CD4-positive, CD25-positive, alpha-beta regulatory T cell (primary cell): ENCODE data around the gene ATP5F1E. TPM values are rescaled to one million over a fixed set of nuclear protein-coding genes. Genes with fewer than 3 reads are reported as not detected.

Experiments
- ATAC-seq, 2 donors: fragments of 150-1000 bp; cut with Tn5 transposase; one replicate each; pipeline ENCODE4 v1.10.0; 2021; ENCODE audit warnings: low read depth in 2 of 2, moderate number of reproducible peaks in 2 of 2, moderate library complexity in 1 of 2
- DNase-seq, 3 donors: peaks; one replicate each; pipeline versions ENCODE4 v3.0.0 to v3.0.0-alpha.2; 2012 to 2022; ENCODE audit warnings: mixed read lengths in 1 of 3
- H3K27ac ChIP-seq: one replicate; pipeline ENCODE4 v1.7.0; 2013; ENCODE audit warnings: mild to moderate bottlenecking, low read length; ENCODE audit not compliant: insufficient read depth, poor library complexity, severe bottlenecking
- H3K27me3 ChIP-seq: one replicate; pipeline ENCODE4 v1.7.0; 2013; ENCODE audit warnings: low read length; ENCODE audit not compliant: control insufficient read depth, insufficient read depth
- H3K36me3 ChIP-seq: one replicate; pipeline ENCODE4 v1.7.0; 2013; ENCODE audit warnings: mild to moderate bottlenecking, low read length, moderate library complexity; ENCODE audit not compliant: control insufficient read depth, insufficient read depth
- H3K4me1 ChIP-seq: 2 replicates; pipeline ENCODE4 v1.7.0; 2013; ENCODE audit warnings: mild to moderate bottlenecking, low read length; ENCODE audit not compliant: insufficient read depth, control insufficient read depth, poor library complexity, severe bottlenecking
- H3K4me3 ChIP-seq: one replicate; pipeline ENCODE4 v1.7.0; 2013; ENCODE audit warnings: low read depth, mild to moderate bottlenecking, low read length, moderate library complexity
- H3K9me3 ChIP-seq, 2 experiments: 1 replicate in 1 of 2; 2 replicates in 1 of 2; pipeline ENCODE4 v1.7.0; 2013; ENCODE audit warnings: low read length in 2 of 2, mild to moderate bottlenecking in 1 of 2, moderate library complexity in 1 of 2; ENCODE audit not compliant: control insufficient read depth in 2 of 2
- H3K27ac Mint-ChIP-seq, 3 donors: one replicate each; pipeline ENCODE4 v1.8.0; 2020 to 2022; ENCODE audit warnings: mild to moderate bottlenecking in 3 of 3, mixed read lengths in 3 of 3, moderate library complexity in 2 of 3
- H3K27me3 Mint-ChIP-seq: one replicate; pipeline ENCODE4 v1.8.0; 2022; ENCODE audit warnings: mild to moderate bottlenecking, mixed read lengths
- H3K36me3 Mint-ChIP-seq: one replicate; pipeline ENCODE4 v1.8.0; 2020; ENCODE audit warnings: mixed read lengths
- H3K4me1 Mint-ChIP-seq, 4 donors: one replicate each; pipeline ENCODE4 v1.8.0; 2020 to 2022; ENCODE audit warnings: mixed read lengths in 4 of 4, mild to moderate bottlenecking in 1 of 4
- H3K4me3 Mint-ChIP-seq, 4 donors: one replicate each; pipeline ENCODE4 v1.8.0; 2020 to 2022; ENCODE audit warnings: mild to moderate bottlenecking in 4 of 4, mixed read lengths in 4 of 4, moderate library complexity in 3 of 4
- H3K9me3 Mint-ChIP-seq, 7 donors: one replicate each; pipeline ENCODE4 v1.8.0; 2020 to 2022; ENCODE audit warnings: mixed read lengths in 7 of 7, mild to moderate bottlenecking in 3 of 7, moderate library complexity in 2 of 7
- polyA plus RNA-seq, 4 donors: library from polyadenylated mRNA; unstranded; fragments of 300-500 nt; fragmentation: Illumina TruSeq; gene quantifications; one replicate each; pipeline ENCODE4 v1.2.3, GENCODE V29; 2021
- total RNA-seq: library from RNA; stranded (reverse); gene quantifications from one replicate; pipeline ENCODE4 v1.2.3, GENCODE V29; 2022

ATP5F1E gene
- total and polyA plus RNA-seq, 5 donors from 2014 or later = 54.9 to 145 (median 89.2) TPM

GRCh38 chr20:58978351-58979190 is 53.6 kb downstream of the ATP5F1E start:
- H3K27ac ChIP-seq = no peak overlapping the region
- H3K4me1 ChIP-seq = peaks cover 18% of the 10 kb centered on the region
- H3K36me3 ChIP-seq = no peaks in the 10 kb centered on the region
- peak overlapping the region in 2 of 3 donors; percentile 63 to 65 for H3K27ac Mint-ChIP-seq
- DNase-seq (no peak), ATAC-seq (no peak)
- H3K9me3 ChIP-seq = peaks cover 14 to 16% of the 10 kb centered on the region in 2 experiments
- no peaks in the 10 kb centered on the region for H3K27me3 ChIP-seq
- peak overlapping the region; percentile 45 to 94 (median 86) for H3K4me3 Mint-ChIP-seq
- no peak overlapping the region for H3K4me3 ChIP-seq
- peaks cover 7 to 20% (median 12%) of the 10 kb centered on the region in 4 donors for H3K4me1 Mint-ChIP-seq
- H3K27me3 Mint-ChIP-seq = peaks cover 25% of the 10 kb centered on the region
- H3K9me3 Mint-ChIP-seq = peaks cover 0 to 20% (median 2%) of the 10 kb centered on the region in 7 donors
- peaks cover 4% of the 10 kb centered on the region for H3K36me3 Mint-ChIP-seq

- no peak overlapping the region for H3K4me3 ChIP-seq
- H3K4me1 Mint-ChIP-seq = no peaks in the 10 kb centered on the region
- peaks cover 2% of the 10 kb centered on the region for H3K4me1 ChIP-seq
- peaks cover 2% of the 10 kb centered on the region for H3K27me3 ChIP-seq
- no peaks in the 10 kb centered on the region for H3K36me3 Mint-ChIP-seq
- H3K27ac Mint-ChIP-seq = no peak overlapping the region
- H3K27ac ChIP-seq = no peak overlapping the region
- peaks cover 0 to 20% (median 2%) of the 10 kb centered on the region in 7 donors for H3K9me3 Mint-ChIP-seq
- DNase-seq = no peak
- no peak for ATAC-seq
- peaks cover 21% of the 10 kb centered on the region for H3K27me3 Mint-ChIP-seq
- no peaks in the 10 kb centered on the region for H3K36me3 ChIP-seq
- peaks cover 14 to 16% of the 10 kb centered on the region in 2 experiments for H3K9me3 ChIP-seq
- peak overlapping the region in 2 of 4 donors; percentile 32 to 79 for H3K4me3 Mint-ChIP-seq
Measured at GRCh38 chr20:58976061-58976730, 55.9 kb downstream of the ATP5F1E start.

Other genes with a start within 250 kb of the ATP5F1E start
- 0.54 TPM for gene GNAS-AS1, start 181.4 kb downstream of the ATP5F1E start, total RNA-seq
- not detected for gene GNAS-AS1, start 181.4 kb downstream of the ATP5F1E start, polyA plus RNA-seq
- gene GNAS, start 179.6 kb downstream of the ATP5F1E start, total RNA-seq = 890 TPM
- gene GNAS, start 179.6 kb downstream of the ATP5F1E start, polyA plus RNA-seq = 100 to 1,000 TPM; 127 to 171 (median 154) TPM
- 66.3 TPM for gene NELFCD, start 51.1 kb downstream of the ATP5F1E start, total RNA-seq
- 10 to 100 TPM; 58.6 to 68.2 (median 59.4) TPM for gene NELFCD, start 51.1 kb downstream of the ATP5F1E start, polyA plus RNA-seq
- 26.6 TPM for gene CTSZ, start 25.1 kb downstream of the ATP5F1E start, total RNA-seq
- 1 to 10 TPM; 1.8 to 3.4 (median 3.2) TPM for gene CTSZ, start 25.1 kb downstream of the ATP5F1E start, polyA plus RNA-seq
- gene TUBB1, start 12.9 kb downstream of the ATP5F1E start, total RNA-seq = 31.7 TPM
- under 1 TPM; 0.07 to 0.22 (median 0.13) TPM for gene TUBB1, start 12.9 kb downstream of the ATP5F1E start, polyA plus RNA-seq
- gene PRELID3B, start 10.5 kb upstream of the ATP5F1E start, total RNA-seq = 50.4 TPM
- gene PRELID3B, start 10.5 kb upstream of the ATP5F1E start, polyA plus RNA-seq = 10 to 100 TPM; 33.8 to 44.7 (median 37.6) TPM
- 90.3 TPM for gene ZNF831, start 131.5 kb upstream of the ATP5F1E start, total RNA-seq
- gene ZNF831, start 131.5 kb upstream of the ATP5F1E start, polyA plus RNA-seq = 10 to 100 TPM; 15.9 to 22.1 (median 17.6) TPM